Lower leg skin (tissue), 3 donors: Measurements from ENCODE around the gene ITGA6.

Experiments used
- POLR2A ChIP-seq, 2 donors: fragments of 450-650 bp; IDR thresholded peaks; one replicate each; pipeline ENCODE4 v1.6.1; 2016 to 2017; ENCODE audit warnings: antibody characterized with exemption in 2 of 2, mild to moderate bottlenecking in 1 of 2, moderate library complexity in 1 of 2
- TF ChIP-seq, protein P1 (sequence below), 3 donors: fragments of 450-650 bp; IDR thresholded peaks; one replicate each; pipeline ENCODE4 v1.5.1; 2016; ENCODE audit warnings: antibody characterized with exemption in 3 of 3, mild to moderate bottlenecking in 3 of 3, moderate library complexity in 2 of 3

DNA sequence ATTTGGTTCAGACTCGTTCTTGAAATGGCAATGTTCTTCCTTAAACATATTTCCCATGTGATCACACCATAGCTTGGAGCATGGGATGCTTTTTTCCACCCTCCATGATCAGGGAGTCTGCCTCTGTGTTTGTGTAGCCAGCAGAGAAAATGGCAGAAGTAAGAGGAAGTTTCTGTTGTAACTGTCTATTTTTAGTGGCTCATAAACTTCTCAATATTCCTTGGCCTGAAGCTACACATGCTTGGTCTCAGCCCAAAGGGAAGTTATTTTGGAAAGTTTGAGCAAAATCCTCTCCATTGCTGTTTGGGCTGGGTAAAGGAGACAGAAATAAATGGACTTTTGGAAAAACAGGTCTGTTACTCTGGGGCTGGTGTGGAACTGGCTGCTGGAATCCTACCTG, 33.4 kb upstream of the ITGA6 start:
- no peak for TF ChIP-seq POLR2A (IDR thresholded peaks at IDR 0.05)
- TF ChIP-seq, protein P1, sequence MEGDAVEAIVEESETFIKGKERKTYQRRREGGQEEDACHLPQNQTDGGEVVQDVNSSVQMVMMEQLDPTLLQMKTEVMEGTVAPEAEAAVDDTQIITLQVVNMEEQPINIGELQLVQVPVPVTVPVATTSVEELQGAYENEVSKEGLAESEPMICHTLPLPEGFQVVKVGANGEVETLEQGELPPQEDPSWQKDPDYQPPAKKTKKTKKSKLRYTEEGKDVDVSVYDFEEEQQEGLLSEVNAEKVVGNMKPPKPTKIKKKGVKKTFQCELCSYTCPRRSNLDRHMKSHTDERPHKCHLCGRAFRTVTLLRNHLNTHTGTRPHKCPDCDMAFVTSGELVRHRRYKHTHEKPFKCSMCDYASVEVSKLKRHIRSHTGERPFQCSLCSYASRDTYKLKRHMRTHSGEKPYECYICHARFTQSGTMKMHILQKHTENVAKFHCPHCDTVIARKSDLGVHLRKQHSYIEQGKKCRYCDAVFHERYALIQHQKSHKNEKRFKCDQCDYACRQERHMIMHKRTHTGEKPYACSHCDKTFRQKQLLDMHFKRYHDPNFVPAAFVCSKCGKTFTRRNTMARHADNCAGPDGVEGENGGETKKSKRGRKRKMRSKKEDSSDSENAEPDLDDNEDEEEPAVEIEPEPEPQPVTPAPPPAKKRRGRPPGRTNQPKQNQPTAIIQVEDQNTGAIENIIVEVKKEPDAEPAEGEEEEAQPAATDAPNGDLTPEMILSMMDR (IDR thresholded peaks at IDR 0.05) = no peak
